Liver (tissue), 9 donors: Measurements from ENCODE around the gene MLXIP. TPM values are rescaled to one million over a fixed set of nuclear protein-coding genes. Genes with fewer than 3 reads are reported as not detected.

Experiments
- DNase-seq: peaks from one replicate; pipeline ENCODE4 v3.0.0-alpha.2; 2017; ENCODE audit warnings: low spot score
- H3K27ac ChIP-seq, 2 donors: one replicate each; pipeline ENCODE4 v1.7.0; 2013; ENCODE audit warnings: inconsistent platforms in 2 of 2, low read length in 2 of 2, control low read depth in 1 of 2, low read depth in 1 of 2, mild to moderate bottlenecking in 1 of 2
- H3K27me3 ChIP-seq, 4 donors: one replicate each; pipeline versions ENCODE4 v1.6.1 to v1.7.0; 2013; ENCODE audit warnings: low read length in 3 of 4, inconsistent platforms in 1 of 4, mild to moderate bottlenecking in 1 of 4, moderate library complexity in 1 of 4; ENCODE audit not compliant: control insufficient read depth in 4 of 4, insufficient read depth in 4 of 4
- H3K36me3 ChIP-seq, 4 donors: one replicate each; pipeline versions ENCODE4 v1.6.1 to v1.7.0; 2013; ENCODE audit warnings: low read length in 3 of 4, mild to moderate bottlenecking in 3 of 4, low read depth in 1 of 4, moderate library complexity in 1 of 4; ENCODE audit not compliant: control insufficient read depth in 4 of 4, insufficient read depth in 3 of 4
- H3K4me1 ChIP-seq, 4 donors: one replicate each; pipeline versions ENCODE4 v1.6.1 to v1.7.0; 2013; ENCODE audit warnings: low read length in 3 of 4, mild to moderate bottlenecking in 3 of 4, moderate library complexity in 1 of 4; ENCODE audit not compliant: control insufficient read depth in 4 of 4, insufficient read depth in 4 of 4
- H3K4me3 ChIP-seq, 3 donors: one replicate each; pipeline versions ENCODE4 v1.6.1 to v1.7.0; 2013; ENCODE audit warnings: low read length in 3 of 3, control low read depth in 1 of 3, low read depth in 1 of 3, mild to moderate bottlenecking in 1 of 3
- H3K9ac ChIP-seq, 2 donors: one replicate each; pipeline ENCODE4 v1.7.0; 2013; ENCODE audit warnings: low read length in 2 of 2, mild to moderate bottlenecking in 2 of 2, moderate library complexity in 2 of 2, control low read depth in 1 of 2, low read depth in 1 of 2
- H3K9me3 ChIP-seq, 4 donors: one replicate each; pipeline versions ENCODE4 v1.6.1 to v1.7.0; 2013; ENCODE audit warnings: low read length in 3 of 4; ENCODE audit not compliant: control insufficient read depth in 4 of 4
- EGR1 ChIP-seq, 2 donors: IDR thresholded peaks; 2 replicates each; pipeline ENCODE4 v1.6.1; 2016 to 2018; ENCODE audit warnings: antibody characterized with exemption in 2 of 2, low read depth in 2 of 2
- FOXA1 ChIP-seq: IDR thresholded peaks from 2 replicates; pipeline ENCODE4 v1.6.1; 2016; ENCODE audit warnings: antibody characterized with exemption
- FOXA2 ChIP-seq: IDR thresholded peaks from 2 replicates; pipeline ENCODE4 v1.6.1; 2016; ENCODE audit warnings: antibody characterized with exemption
- GABPA ChIP-seq, 2 donors: IDR thresholded peaks in 1 of 2; conservative IDR thresholded peaks in 1 of 2; 2 replicates each; pipeline ENCODE4 v1.6.1; 2016; ENCODE audit warnings: antibody characterized with exemption in 2 of 2, mild to moderate bottlenecking in 1 of 2, moderate library complexity in 1 of 2
- HNF4A ChIP-seq, 2 donors: conservative IDR thresholded peaks; 2 replicates each; pipeline ENCODE4 v1.6.1; 2016; ENCODE audit warnings: antibody characterized with exemption in 2 of 2, mild to moderate bottlenecking in 2 of 2
- HNF4G ChIP-seq: IDR thresholded peaks from 2 replicates; pipeline ENCODE4 v1.6.1; 2016; ENCODE audit warnings: antibody characterized with exemption
- JUND ChIP-seq, 2 donors: IDR thresholded peaks; 2 replicates each; pipeline ENCODE4 v1.6.1; 2016; ENCODE audit warnings: antibody characterized with exemption in 2 of 2
- NR2F2 ChIP-seq: IDR thresholded peaks from 2 replicates; pipeline ENCODE4 v1.6.1; 2016; ENCODE audit warnings: antibody characterized with exemption
- RAD21 ChIP-seq, 2 donors: IDR thresholded peaks; 2 replicates each; pipeline ENCODE4 v1.6.1; 2016; ENCODE audit warnings: antibody characterized with exemption in 2 of 2, mild to moderate bottlenecking in 2 of 2
- RXRA ChIP-seq, 2 donors: IDR thresholded peaks; 2 replicates each; pipeline ENCODE4 v1.6.1; 2017 to 2018; ENCODE audit warnings: antibody characterized with exemption in 2 of 2, mild to moderate bottlenecking in 1 of 2
- SP1 ChIP-seq: IDR thresholded peaks from 2 replicates; pipeline ENCODE4 v1.6.1; 2018; ENCODE audit warnings: antibody characterized with exemption, mild to moderate bottlenecking
- TAF1 ChIP-seq: conservative IDR thresholded peaks from 2 replicates; pipeline ENCODE4 v1.6.1; 2016; ENCODE audit warnings: antibody characterized with exemption, mild to moderate bottlenecking
- YY1 ChIP-seq: IDR thresholded peaks from 2 replicates; pipeline ENCODE4 v1.6.1; 2016; ENCODE audit warnings: antibody characterized with exemption, mild to moderate bottlenecking
- WGBS: extraction: QIAGEN DNeasy Blood & Tissue Kit; methylation state at CpG from one replicate; pipeline ENCODE4 v1.1.7; 2013; 5-methylcytosine and 5-hydroxymethylcytosine counted together
- polyA plus RNA-seq, 2 donors: library from polyadenylated mRNA; stranded (reverse) in 1 of 2; unstranded in 1 of 2; fragments of 200-250 nt in 1 of 2; fragments of >200 nt in 1 of 2; fragmentation: Nextera tagmentation in 1 of 2; extraction: Ambion mirVana in 1 of 2; gene quantifications; one replicate each; pipeline versions ENCODE4 v1.2.1 to v1.2.3, GENCODE V29; 2013 to 2015
- total RNA-seq, 2 donors: library from RNA; depleted of rRNA; stranded (reverse); fragments of >200 nt; gene quantifications; one replicate each; pipeline ENCODE4 v1.2.3, GENCODE V29; 2014
- TF ChIP-seq, protein P1 (sequence below): IDR thresholded peaks from 2 replicates; pipeline ENCODE4 v1.6.1; 2016; ENCODE audit warnings: antibody characterized with exemption, mild to moderate bottlenecking
- TF ChIP-seq, protein P2 (sequence below): IDR thresholded peaks from 2 replicates; pipeline ENCODE4 v1.6.1; 2016; ENCODE audit warnings: antibody characterized with exemption
- TF ChIP-seq, protein P3 (sequence below): IDR thresholded peaks from 2 replicates; pipeline ENCODE4 v1.6.1; 2016; ENCODE audit warnings: antibody characterized with exemption
- TF ChIP-seq, protein P4 (sequence below): IDR thresholded peaks from 2 replicates; pipeline ENCODE4 v1.6.1; 2016; ENCODE audit warnings: antibody characterized with exemption
- TF ChIP-seq, protein P5 (sequence below): fragments of 150-350 bp; IDR thresholded peaks from 2 replicates; pipeline ENCODE4 v1.5.1; 2017; ENCODE audit warnings: improper control_type of control experiment, low read depth, low read length; ENCODE audit not compliant: missing input control
- donor health status: healthy.
- donor health status: healthy.
- donor health status: healthy.
- donor health status: healthy.
- donor health status: healthy.

MLXIP gene
- total and polyA plus RNA-seq, 4 donors = 10.6 to 19.5 (median 11.0) TPM

DNA sequence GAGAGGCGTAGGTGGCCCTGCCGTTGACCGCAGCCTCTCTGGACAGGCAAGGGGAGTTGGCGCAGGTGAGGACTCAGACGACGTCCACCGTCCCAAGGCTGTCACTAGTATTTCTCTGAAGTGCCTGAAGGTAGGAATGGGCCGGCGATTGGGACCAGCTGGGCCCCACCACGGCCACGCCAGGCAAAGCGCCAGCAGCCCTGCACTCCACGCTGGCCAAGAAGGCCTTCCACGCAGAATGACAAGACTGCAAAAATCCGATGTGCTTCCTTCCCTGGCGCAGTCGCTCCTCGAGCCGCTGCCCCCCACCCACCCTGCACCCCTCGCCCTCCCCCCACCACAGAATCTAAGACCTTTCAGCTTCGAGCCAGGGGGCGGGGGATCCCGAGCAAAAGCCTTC, 17.3 kb upstream of the MLXIP start (continued):
- TF ChIP-seq, protein P1, sequence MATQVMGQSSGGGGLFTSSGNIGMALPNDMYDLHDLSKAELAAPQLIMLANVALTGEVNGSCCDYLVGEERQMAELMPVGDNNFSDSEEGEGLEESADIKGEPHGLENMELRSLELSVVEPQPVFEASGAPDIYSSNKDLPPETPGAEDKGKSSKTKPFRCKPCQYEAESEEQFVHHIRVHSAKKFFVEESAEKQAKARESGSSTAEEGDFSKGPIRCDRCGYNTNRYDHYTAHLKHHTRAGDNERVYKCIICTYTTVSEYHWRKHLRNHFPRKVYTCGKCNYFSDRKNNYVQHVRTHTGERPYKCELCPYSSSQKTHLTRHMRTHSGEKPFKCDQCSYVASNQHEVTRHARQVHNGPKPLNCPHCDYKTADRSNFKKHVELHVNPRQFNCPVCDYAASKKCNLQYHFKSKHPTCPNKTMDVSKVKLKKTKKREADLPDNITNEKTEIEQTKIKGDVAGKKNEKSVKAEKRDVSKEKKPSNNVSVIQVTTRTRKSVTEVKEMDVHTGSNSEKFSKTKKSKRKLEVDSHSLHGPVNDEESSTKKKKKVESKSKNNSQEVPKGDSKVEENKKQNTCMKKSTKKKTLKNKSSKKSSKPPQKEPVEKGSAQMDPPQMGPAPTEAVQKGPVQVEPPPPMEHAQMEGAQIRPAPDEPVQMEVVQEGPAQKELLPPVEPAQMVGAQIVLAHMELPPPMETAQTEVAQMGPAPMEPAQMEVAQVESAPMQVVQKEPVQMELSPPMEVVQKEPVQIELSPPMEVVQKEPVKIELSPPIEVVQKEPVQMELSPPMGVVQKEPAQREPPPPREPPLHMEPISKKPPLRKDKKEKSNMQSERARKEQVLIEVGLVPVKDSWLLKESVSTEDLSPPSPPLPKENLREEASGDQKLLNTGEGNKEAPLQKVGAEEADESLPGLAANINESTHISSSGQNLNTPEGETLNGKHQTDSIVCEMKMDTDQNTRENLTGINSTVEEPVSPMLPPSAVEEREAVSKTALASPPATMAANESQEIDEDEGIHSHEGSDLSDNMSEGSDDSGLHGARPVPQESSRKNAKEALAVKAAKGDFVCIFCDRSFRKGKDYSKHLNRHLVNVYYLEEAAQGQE = no peak
- no peak for TF ChIP-seq TAF1
- TF ChIP-seq, protein P2, sequence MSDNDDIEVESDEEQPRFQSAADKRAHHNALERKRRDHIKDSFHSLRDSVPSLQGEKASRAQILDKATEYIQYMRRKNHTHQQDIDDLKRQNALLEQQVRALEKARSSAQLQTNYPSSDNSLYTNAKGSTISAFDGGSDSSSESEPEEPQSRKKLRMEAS = no peak
- TF ChIP-seq RAD21 (IDR thresholded peaks at IDR 0.05) = no peak
- no peak for TF ChIP-seq JUND (IDR thresholded peaks at IDR 0.05)

DNA sequence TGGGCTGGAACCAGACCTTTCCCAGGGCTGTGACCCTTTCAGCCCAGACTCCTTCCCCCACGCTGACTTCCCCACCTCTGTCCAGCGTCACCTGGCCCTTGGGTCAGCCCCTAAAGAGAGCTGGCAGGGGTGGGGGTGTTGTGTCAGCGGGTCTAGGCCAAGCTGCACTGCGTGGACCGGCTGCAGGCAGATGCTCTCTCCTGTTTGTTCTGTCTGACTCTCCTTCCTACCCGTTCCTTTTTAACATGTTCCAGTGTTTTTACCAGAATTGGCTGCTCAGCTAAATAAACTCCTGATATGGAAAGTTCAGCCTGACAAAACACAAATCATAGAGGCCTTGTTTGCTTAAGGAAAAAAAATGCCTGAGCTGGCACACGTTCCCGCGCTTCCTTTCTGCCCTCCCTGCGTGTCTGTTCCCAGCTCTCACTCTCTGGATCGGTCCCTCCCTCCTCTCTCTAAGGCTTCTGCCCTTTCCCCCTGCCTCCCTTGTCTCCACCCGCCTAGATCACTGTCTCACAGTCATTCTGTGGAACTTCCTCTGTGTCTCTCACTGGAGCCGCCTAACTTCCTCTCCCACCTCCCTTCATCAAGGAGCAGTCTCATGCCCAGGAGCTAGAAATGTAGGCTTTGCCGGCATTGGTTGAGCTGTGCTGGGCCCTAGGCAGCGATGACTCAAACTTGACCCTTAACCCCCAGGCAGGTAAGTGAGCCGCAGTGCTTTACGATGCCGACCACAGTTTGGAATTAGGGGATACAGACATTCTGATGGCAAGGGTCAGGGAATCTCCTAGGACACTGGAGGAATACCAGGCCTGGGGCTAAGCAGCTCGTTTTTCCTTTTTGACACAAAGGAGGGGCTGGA, 15.5 kb upstream of the MLXIP start:
- peaks cover 0 to 6% (median 0%) of the 10 kb centered on the region in 4 donors for H3K36me3 ChIP-seq
- no peaks in the 10 kb centered on the region for H3K9me3 ChIP-seq
- H3K27ac ChIP-seq = peak overlapping the region; percentile 89 to 91
- 12% methylated on average over 19 of the region's 19 CpGs for WGBS
- H3K27me3 ChIP-seq = no peaks in the 10 kb centered on the region
- no peak overlapping the region for H3K4me3 ChIP-seq
- H3K4me1 ChIP-seq = peaks cover 14 to 23% (median 20%) of the 10 kb centered on the region in 4 donors
- DNase-seq = no peak
- peak overlapping the region in 1 of 2 donors; percentile 43 for H3K9ac ChIP-seq
- TF ChIP-seq, protein P3, sequence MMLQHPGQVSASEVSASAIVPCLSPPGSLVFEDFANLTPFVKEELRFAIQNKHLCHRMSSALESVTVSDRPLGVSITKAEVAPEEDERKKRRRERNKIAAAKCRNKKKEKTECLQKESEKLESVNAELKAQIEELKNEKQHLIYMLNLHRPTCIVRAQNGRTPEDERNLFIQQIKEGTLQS = peak; percentile 64
- TF ChIP-seq YY1 (peak; percentile 94), RXRA (IDR thresholded peaks at IDR 0.05) (peak; percentile 85 to 92), GABPA (IDR thresholded peaks at IDR 0.05 in 1 of 2, conservative IDR thresholded peaks at IDR 0.05 in 1 of 2) (peak in 1 of 2 donors; percentile 65), JUND (IDR thresholded peaks at IDR 0.05) (peak; percentile 76 to 83), SP1 (peak; percentile 93), TAF1 (peak; percentile 65), HNF4G (no peak), NR2F2 (peak; percentile 77), HNF4A (conservative IDR thresholded peaks at IDR 0.05) (peak; percentile 57 to 75), FOXA1 (peak; percentile 94), EGR1 (IDR thresholded peaks at IDR 0.05; ENCODE audit: low read depth in 2 of 2) (peak; percentile 73 to 80), RAD21 (IDR thresholded peaks at IDR 0.05) (peak; percentile 49 to 56), FOXA2 (peak; percentile 95)
- TF ChIP-seq, protein P2 = peak; percentile 84
- TF ChIP-seq, protein P4, sequence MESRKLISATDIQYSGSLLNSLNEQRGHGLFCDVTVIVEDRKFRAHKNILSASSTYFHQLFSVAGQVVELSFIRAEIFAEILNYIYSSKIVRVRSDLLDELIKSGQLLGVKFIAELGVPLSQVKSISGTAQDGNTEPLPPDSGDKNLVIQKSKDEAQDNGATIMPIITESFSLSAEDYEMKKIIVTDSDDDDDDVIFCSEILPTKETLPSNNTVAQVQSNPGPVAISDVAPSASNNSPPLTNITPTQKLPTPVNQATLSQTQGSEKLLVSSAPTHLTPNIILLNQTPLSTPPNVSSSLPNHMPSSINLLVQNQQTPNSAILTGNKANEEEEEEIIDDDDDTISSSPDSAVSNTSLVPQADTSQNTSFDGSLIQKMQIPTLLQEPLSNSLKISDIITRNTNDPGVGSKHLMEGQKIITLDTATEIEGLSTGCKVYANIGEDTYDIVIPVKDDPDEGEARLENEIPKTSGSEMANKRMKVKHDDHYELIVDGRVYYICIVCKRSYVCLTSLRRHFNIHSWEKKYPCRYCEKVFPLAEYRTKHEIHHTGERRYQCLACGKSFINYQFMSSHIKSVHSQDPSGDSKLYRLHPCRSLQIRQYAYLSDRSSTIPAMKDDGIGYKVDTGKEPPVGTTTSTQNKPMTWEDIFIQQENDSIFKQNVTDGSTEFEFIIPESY = peak; percentile 82
- TF ChIP-seq, protein P5, sequence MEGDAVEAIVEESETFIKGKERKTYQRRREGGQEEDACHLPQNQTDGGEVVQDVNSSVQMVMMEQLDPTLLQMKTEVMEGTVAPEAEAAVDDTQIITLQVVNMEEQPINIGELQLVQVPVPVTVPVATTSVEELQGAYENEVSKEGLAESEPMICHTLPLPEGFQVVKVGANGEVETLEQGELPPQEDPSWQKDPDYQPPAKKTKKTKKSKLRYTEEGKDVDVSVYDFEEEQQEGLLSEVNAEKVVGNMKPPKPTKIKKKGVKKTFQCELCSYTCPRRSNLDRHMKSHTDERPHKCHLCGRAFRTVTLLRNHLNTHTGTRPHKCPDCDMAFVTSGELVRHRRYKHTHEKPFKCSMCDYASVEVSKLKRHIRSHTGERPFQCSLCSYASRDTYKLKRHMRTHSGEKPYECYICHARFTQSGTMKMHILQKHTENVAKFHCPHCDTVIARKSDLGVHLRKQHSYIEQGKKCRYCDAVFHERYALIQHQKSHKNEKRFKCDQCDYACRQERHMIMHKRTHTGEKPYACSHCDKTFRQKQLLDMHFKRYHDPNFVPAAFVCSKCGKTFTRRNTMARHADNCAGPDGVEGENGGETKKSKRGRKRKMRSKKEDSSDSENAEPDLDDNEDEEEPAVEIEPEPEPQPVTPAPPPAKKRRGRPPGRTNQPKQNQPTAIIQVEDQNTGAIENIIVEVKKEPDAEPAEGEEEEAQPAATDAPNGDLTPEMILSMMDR = no peak
- TF ChIP-seq, protein P1 = peak; percentile 62
